Astrocyte (in vitro differentiated cells and primary cell): ENCODE results near the gene ABCC9. TPM values are rescaled to one million over a fixed set of nuclear protein-coding genes. Genes with fewer than 3 reads are reported as not detected.
"Not testable (repeated sequence)": the region's sequence is repeated elsewhere in the genome, so short reads cannot be mapped to it uniquely, and the experiment has no call there.

Source experiments
- DNase-seq: peaks from one replicate; pipeline ENCODE4 v3.0.0-alpha.2; 2010; ENCODE audit warnings: low read depth
- FAIRE-seq: peaks from 2 replicates; lab custom pipeline; 2011; peaks lifted over from hg19 to GRCh38; lab: Jason Lieb, UNC
- H2AFZ ChIP-seq: 2 replicates; pipeline ENCODE4 v1.6.0; 2012; ENCODE audit warnings: low read depth, low read length, inconsistent platforms
- H3K27ac ChIP-seq: 2 replicates; pipeline ENCODE4 v1.5.1; 2011; ENCODE audit warnings: low read depth, low read length, inconsistent platforms
- H3K27me3 ChIP-seq: 2 replicates; pipeline ENCODE4 v1.6.0; 2011; ENCODE audit warnings: low read length, inconsistent platforms; ENCODE audit not compliant: insufficient read depth
- H3K36me3 ChIP-seq: 2 replicates; pipeline ENCODE4 v1.5.1; 2011; ENCODE audit warnings: low read length, inconsistent platforms; ENCODE audit not compliant: insufficient read depth
- H3K4me1 ChIP-seq: 2 replicates; pipeline ENCODE4 v1.5.1; 2011; ENCODE audit warnings: low read length, inconsistent platforms; ENCODE audit not compliant: insufficient read depth
- H3K4me2 ChIP-seq: 2 replicates; pipeline ENCODE4 v1.6.0; 2012; ENCODE audit warnings: low read length, inconsistent platforms
- H3K4me3 ChIP-seq: 2 replicates; pipeline ENCODE4 v1.5.1; 2011; ENCODE audit warnings: low read depth, mild to moderate bottlenecking, low read length, inconsistent platforms; ENCODE audit not compliant: insufficient read depth
- H3K79me2 ChIP-seq: 2 replicates; pipeline ENCODE4 v1.6.0; 2012; ENCODE audit warnings: mild to moderate bottlenecking, low read length, inconsistent platforms; ENCODE audit not compliant: insufficient read depth
- H3K9ac ChIP-seq: 2 replicates; pipeline ENCODE4 v1.6.0; 2012; ENCODE audit warnings: mild to moderate bottlenecking, low read length, inconsistent platforms
- H3K9me3 ChIP-seq: 2 replicates; pipeline ENCODE4 v1.5.1; 2012; ENCODE audit warnings: low read depth, mild to moderate bottlenecking, low read length, inconsistent platforms; ENCODE audit not compliant: insufficient read depth
- H4K20me1 ChIP-seq: 2 replicates; pipeline ENCODE4 v1.6.0; 2012; ENCODE audit warnings: low read length, inconsistent platforms; ENCODE audit not compliant: insufficient read depth
- H3K27ac Mint-ChIP-seq: one replicate; pipeline ENCODE4 v1.8.0; 2021; ENCODE audit warnings: mild to moderate bottlenecking, mixed read lengths; ENCODE audit not compliant: unreplicated experiment
- H3K27me3 Mint-ChIP-seq: one replicate; pipeline ENCODE4 v1.8.0; 2021; ENCODE audit warnings: low read depth, mixed read lengths; ENCODE audit not compliant: unreplicated experiment
- H3K36me3 Mint-ChIP-seq: one replicate; pipeline ENCODE4 v1.8.0; 2021; ENCODE audit warnings: low read depth, mixed read lengths; ENCODE audit not compliant: unreplicated experiment
- H3K4me1 Mint-ChIP-seq: one replicate; pipeline ENCODE4 v1.8.0; 2021; ENCODE audit warnings: low read depth, mixed read lengths; ENCODE audit not compliant: unreplicated experiment
- H3K4me3 Mint-ChIP-seq: one replicate; pipeline ENCODE4 v1.8.0; 2021; ENCODE audit warnings: mild to moderate bottlenecking, moderate library complexity, mixed read lengths; ENCODE audit not compliant: unreplicated experiment
- H3K9me3 Mint-ChIP-seq: one replicate; pipeline ENCODE4 v1.8.0; 2021; ENCODE audit warnings: mild to moderate bottlenecking, mixed read lengths; ENCODE audit not compliant: unreplicated experiment
- CTCF ChIP-seq: IDR thresholded peaks from 2 replicates; pipeline ENCODE4 v1.5.1; 2011; ENCODE audit warnings: low read depth, mild to moderate bottlenecking, inconsistent platforms, low read length, moderate library complexity; ENCODE audit not compliant: insufficient read depth
- EZH2 ChIP-seq: IDR thresholded peaks from 2 replicates; pipeline ENCODE4 v1.6.1; 2012; ENCODE audit warnings: mild to moderate bottlenecking, low read length, inconsistent platforms; ENCODE audit not compliant: insufficient read depth
- total RNA-seq: library from RNA; stranded (reverse); gene quantifications from 2 replicates; pipeline ENCODE4 v1.2.1, GENCODE V29; 2021

ABCC9 gene
- total RNA-seq, 1 donor from 2014 or later: 0.36 TPM

- H3K4me3 Mint-ChIP-seq: no peak overlapping the region
- FAIRE-seq (no peak), DNase-seq (no peak)
- TF ChIP-seq CTCF (no peak), EZH2 (no peak)
- Histone ChIP-seq H3K27me3 (no peaks in the 10 kb centered on the region), H3K79me2 (no peaks in the 10 kb centered on the region), H3K4me3 (no peak overlapping the region), H3K27ac (no peak overlapping the region), H3K4me2 (no peak overlapping the region), H3K9ac (no peak overlapping the region), H3K36me3 (no peaks in the 10 kb centered on the region), H3K4me1 (no peaks in the 10 kb centered on the region), H3K9me3 (no peaks in the 10 kb centered on the region), H4K20me1 (no peaks in the 10 kb centered on the region), H2AFZ (no peak overlapping the region)
- H3K27me3 Mint-ChIP-seq: no peaks in the 10 kb centered on the region
- H3K4me1 Mint-ChIP-seq: no peaks in the 10 kb centered on the region
- no peak overlapping the region for H3K27ac Mint-ChIP-seq
- no peaks in the 10 kb centered on the region for H3K36me3 Mint-ChIP-seq
- peaks cover 5% of the 10 kb centered on the region for H3K9me3 Mint-ChIP-seq
Observed at GRCh38 chr12:21797539-21797938, 143.7 kb downstream of the ABCC9 start.

GRCh38 chr12:21795648-21796328 is 145.4 kb downstream of the ABCC9 start:
- H3K27me3 ChIP-seq: no peaks in the 10 kb centered on the region
- no peaks in the 10 kb centered on the region for H3K79me2 ChIP-seq
- no peak overlapping the region for H3K27ac Mint-ChIP-seq
- TF ChIP-seq EZH2: no peak
- no peak for TF ChIP-seq CTCF
- H3K36me3 ChIP-seq: no peaks in the 10 kb centered on the region
- H3K9me3 Mint-ChIP-seq: peaks cover 7% of the 10 kb centered on the region
- no peaks in the 10 kb centered on the region for H3K4me1 ChIP-seq
- H3K27ac ChIP-seq: no peak overlapping the region
- FAIRE-seq: no peak
- H3K36me3 Mint-ChIP-seq: no peaks in the 10 kb centered on the region
- no peaks in the 10 kb centered on the region for H4K20me1 ChIP-seq
- H3K4me3 Mint-ChIP-seq: no peak overlapping the region
- no peaks in the 10 kb centered on the region for H3K9me3 ChIP-seq
- no peak overlapping the region for H3K4me2 ChIP-seq
- DNase-seq: no peak
- H2AFZ ChIP-seq: no peak overlapping the region
- H3K4me1 Mint-ChIP-seq: no peaks in the 10 kb centered on the region
- no peaks in the 10 kb centered on the region for H3K27me3 Mint-ChIP-seq
- no peak overlapping the region for H3K9ac ChIP-seq
- no peak overlapping the region for H3K4me3 ChIP-seq

GRCh38 chr12:21794807-21795595 is 146.2 kb downstream of the ABCC9 start:
- not testable (repeated sequence) for H3K4me1 Mint-ChIP-seq, H3K27me3 ChIP-seq, H3K27ac ChIP-seq, FAIRE-seq, H3K9me3 ChIP-seq, H3K4me1 ChIP-seq, H3K9me3 Mint-ChIP-seq, H3K4me3 ChIP-seq, DNase-seq, H2AFZ ChIP-seq, H3K4me2 ChIP-seq, H3K36me3 Mint-ChIP-seq, H3K27ac Mint-ChIP-seq, H4K20me1 ChIP-seq, H3K9ac ChIP-seq, H3K36me3 ChIP-seq, H3K79me2 ChIP-seq, H3K4me3 Mint-ChIP-seq, H3K27me3 Mint-ChIP-seq

GRCh38 chr12:21789687-21790086 is 151.5 kb downstream of the ABCC9 start:
- not testable (repeated sequence) for H2AFZ ChIP-seq, H3K4me3 Mint-ChIP-seq, DNase-seq, H3K4me1 ChIP-seq, H3K27ac ChIP-seq, H3K4me2 ChIP-seq, H3K9me3 ChIP-seq, H3K27me3 ChIP-seq, H3K9me3 Mint-ChIP-seq, H3K4me1 Mint-ChIP-seq, H3K79me2 ChIP-seq, H3K36me3 ChIP-seq, H4K20me1 ChIP-seq, FAIRE-seq, H3K9ac ChIP-seq, H3K4me3 ChIP-seq, H3K36me3 Mint-ChIP-seq, H3K27ac Mint-ChIP-seq, H3K27me3 Mint-ChIP-seq
